Fibroblast of lung (primary cell): ENCODE measurements around the gene KDM7A. TPM values are rescaled to one million over a fixed set of nuclear protein-coding genes. Genes with fewer than 3 reads are reported as not detected.

Experiments used
- DNase-seq, 2 donors: peaks; one replicate each; pipeline versions ENCODE4 v3.0.0 to v3.0.0-alpha.2; 2010; ENCODE audit warnings: low read depth in 2 of 2
- H2AFZ ChIP-seq: 2 replicates; pipeline ENCODE4 v1.5.1; 2012; ENCODE audit warnings: low read length, control low read depth, inconsistent platforms
- H3K27ac ChIP-seq: 2 replicates; pipeline ENCODE4 v1.5.1; 2011; ENCODE audit warnings: low read length, control low read depth; ENCODE audit not compliant: insufficient read depth
- H3K27me3 ChIP-seq: 2 replicates; pipeline ENCODE4 v1.5.1; 2011; ENCODE audit warnings: mild to moderate bottlenecking, low read length; ENCODE audit not compliant: control insufficient read depth, insufficient read depth
- H3K36me3 ChIP-seq: 2 replicates; pipeline ENCODE4 v1.5.1; 2011; ENCODE audit warnings: low read length; ENCODE audit not compliant: control insufficient read depth, insufficient read depth
- H3K4me1 ChIP-seq: 2 replicates; pipeline ENCODE4 v1.5.1; 2011; ENCODE audit warnings: low read length; ENCODE audit not compliant: control insufficient read depth, insufficient read depth; ENCODE audit errors: extremely low read depth
- H3K4me2 ChIP-seq: 2 replicates; pipeline ENCODE4 v1.5.1; 2011; ENCODE audit warnings: low read length, control low read depth; ENCODE audit not compliant: insufficient read depth; ENCODE audit errors: extremely low read depth
- H3K4me3 ChIP-seq, 4 experiments: fragments of 200-600 bp in 1 of 4; sonication (generic) in 1 of 4; replicated peaks in 1 of 4; 2 replicates each; pipeline ENCODE4 v1.5.1; 2011 to 2016; ENCODE audit warnings: low read length in 4 of 4, low read depth in 3 of 4, mild to moderate bottlenecking in 3 of 4, control low read depth in 2 of 4, inconsistent platforms in 1 of 4, mixed read lengths in 1 of 4; ENCODE audit not compliant: insufficient read depth in 1 of 4; ENCODE audit errors: control extremely low read depth in 1 of 4
- H3K79me2 ChIP-seq: 2 replicates; pipeline ENCODE4 v1.5.1; 2012; ENCODE audit warnings: mild to moderate bottlenecking, low read length, inconsistent platforms; ENCODE audit not compliant: control insufficient read depth, insufficient read depth
- H3K9ac ChIP-seq: 2 replicates; pipeline ENCODE4 v1.5.1; 2011; ENCODE audit warnings: mild to moderate bottlenecking, low read length, control low read depth; ENCODE audit not compliant: insufficient read depth
- H3K9me3 ChIP-seq: 2 replicates; pipeline ENCODE4 v1.5.1; 2012; ENCODE audit warnings: low read depth, low read length; ENCODE audit not compliant: control insufficient read depth, insufficient read depth
- H4K20me1 ChIP-seq: 2 replicates; pipeline ENCODE4 v1.5.1; 2011; ENCODE audit warnings: low read length; ENCODE audit not compliant: control insufficient read depth, insufficient read depth; ENCODE audit errors: extremely low read depth
- CTCF ChIP-seq, 2 donors: IDR thresholded peaks in 1 of 2; conservative IDR thresholded peaks in 1 of 2; 1 replicate in 1 of 2; 2 replicates in 1 of 2; pipeline ENCODE4 v1.5.1; 2011 to 2012; ENCODE audit warnings: low read length in 2 of 2, control low read depth in 1 of 2, inconsistent platforms in 1 of 2, low read depth in 1 of 2, mild to moderate bottlenecking in 1 of 2
- EZH2 ChIP-seq: IDR thresholded peaks from 2 replicates; pipeline ENCODE4 v1.5.1; 2012; ENCODE audit warnings: low read length, control low read depth, mild to moderate bottlenecking; ENCODE audit errors: missing control alignments
- polyA plus RNA-seq, 2 donors: library from polyadenylated mRNA; depleted of rRNA in 1 of 2; stranded (reverse) in 1 of 2; unstranded in 1 of 2; fragments of >200 nt; gene quantifications; 2 replicates each; pipeline ENCODE4 v1.2.1, GENCODE V29; 2011 to 2012; ENCODE audit warnings: missing spikeins in 1 of 2
- total RNA-seq: library from RNA; depleted of rRNA; stranded (reverse); fragments of >200 nt; gene quantifications from 2 replicates; pipeline ENCODE4 v1.2.1, GENCODE V29; 2014

The KDM7A gene
- total and polyA plus RNA-seq, 2 donors (not counting 1 experiment from before 2014, with no cell fraction given) = 1.9 to 4.8 TPM

GRCh38 chr7:140039896-140040295 lies 136.9 kb downstream of the KDM7A start:
- Histone ChIP-seq H3K4me2 (no peak overlapping the region), H3K79me2 (no peaks in the 10 kb centered on the region), H3K9ac (no peak overlapping the region), H3K27me3 (no peaks in the 10 kb centered on the region), H3K4me3 (no peak overlapping the region), H2AFZ (no peak overlapping the region), H3K4me1 (peaks cover 4% of the 10 kb centered on the region), H4K20me1 (no peaks in the 10 kb centered on the region), H3K9me3 (no peaks in the 10 kb centered on the region), H3K36me3 (peaks cover 10% of the 10 kb centered on the region), H3K27ac (no peak overlapping the region)
- TF ChIP-seq EZH2 (no peak), CTCF (conservative IDR thresholded peaks at IDR 0.05 in 1 of 2, IDR thresholded peaks at IDR 0.05 in 1 of 2; ENCODE audit: low read depth in 1 of 2, low read length in 2 of 2) (no peak)
- DNase-seq = no peak

GRCh38 chr7:140039066-140039465 lies 137.7 kb downstream of the KDM7A start:
- no peak for DNase-seq
- no peak for TF ChIP-seq CTCF (conservative IDR thresholded peaks at IDR 0.05 in 1 of 2, IDR thresholded peaks at IDR 0.05 in 1 of 2; ENCODE audit: low read depth in 1 of 2, low read length in 2 of 2)
- TF ChIP-seq EZH2 = no peak
- Histone ChIP-seq H3K9me3 (no peaks in the 10 kb centered on the region), H3K4me3 (no peak overlapping the region), H3K9ac (no peak overlapping the region), H4K20me1 (no peaks in the 10 kb centered on the region), H3K27me3 (no peaks in the 10 kb centered on the region), H3K4me1 (peaks cover 4% of the 10 kb centered on the region), H3K36me3 (peaks cover 10% of the 10 kb centered on the region), H2AFZ (no peak overlapping the region), H3K4me2 (no peak overlapping the region), H3K27ac (no peak overlapping the region), H3K79me2 (no peaks in the 10 kb centered on the region)

- Histone ChIP-seq H3K9me3 (no peaks in the 10 kb centered on the region), H2AFZ (no peak overlapping the region), H3K27ac (no peak overlapping the region), H3K4me2 (no peak overlapping the region), H3K9ac (no peak overlapping the region), H3K4me1 (peaks cover 4% of the 10 kb centered on the region), H3K4me3 (no peak overlapping the region), H3K36me3 (peaks cover 9% of the 10 kb centered on the region), H3K79me2 (no peaks in the 10 kb centered on the region), H3K27me3 (no peaks in the 10 kb centered on the region), H4K20me1 (no peaks in the 10 kb centered on the region)
- no peak for TF ChIP-seq CTCF (conservative IDR thresholded peaks at IDR 0.05 in 1 of 2, IDR thresholded peaks at IDR 0.05 in 1 of 2; ENCODE audit: low read depth in 1 of 2, low read length in 2 of 2)
- no peak for TF ChIP-seq EZH2
- peak in 1 of 2 donors; percentile 50 for DNase-seq
Measured at GRCh38 chr7:140036224-140036962, 140.4 kb downstream of the KDM7A start.
